NCI-H146 treated with DMSO at 0.1 percent for 48 hours (cell line): ENCODE results near the gene HLA-G.

Experiments used
- DNase-seq: peaks from one replicate; lab custom pipeline; 2025; ENCODE audit not compliant: unreplicated experiment; lab: John Stamatoyannopoulos, UW

Gene HLA-G

DNA sequence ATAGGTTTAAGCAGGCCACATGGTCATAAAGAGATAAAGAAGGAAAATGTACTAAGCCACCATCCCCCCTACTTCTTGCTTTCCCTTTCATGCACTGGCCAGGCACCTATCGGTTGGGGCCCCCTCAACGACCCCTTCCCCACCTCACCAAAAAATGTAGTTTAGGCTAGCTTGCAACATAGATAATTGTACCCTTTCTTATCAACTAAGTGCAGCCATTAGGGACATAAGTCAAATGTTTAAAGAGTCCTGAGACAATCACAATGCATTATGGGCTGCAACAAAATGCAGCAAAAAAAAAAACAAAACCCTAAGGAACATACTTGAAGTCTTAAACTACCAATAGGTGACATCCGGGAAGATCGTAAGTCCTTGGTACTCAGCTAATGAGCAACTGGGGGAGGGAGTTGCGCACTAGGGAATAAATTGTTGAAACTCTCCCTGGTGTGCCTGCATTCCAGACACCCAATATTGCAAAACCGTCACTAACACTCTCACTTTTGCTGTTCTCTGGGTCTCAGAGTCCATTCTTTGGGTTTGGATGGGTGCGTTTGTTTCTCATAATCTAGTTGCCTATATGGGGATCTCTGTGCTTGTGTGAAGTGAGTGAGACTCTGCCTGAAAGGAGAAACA lies 12.4 kb upstream of the HLA-G start:
- DNase-seq: no peak

DNA sequence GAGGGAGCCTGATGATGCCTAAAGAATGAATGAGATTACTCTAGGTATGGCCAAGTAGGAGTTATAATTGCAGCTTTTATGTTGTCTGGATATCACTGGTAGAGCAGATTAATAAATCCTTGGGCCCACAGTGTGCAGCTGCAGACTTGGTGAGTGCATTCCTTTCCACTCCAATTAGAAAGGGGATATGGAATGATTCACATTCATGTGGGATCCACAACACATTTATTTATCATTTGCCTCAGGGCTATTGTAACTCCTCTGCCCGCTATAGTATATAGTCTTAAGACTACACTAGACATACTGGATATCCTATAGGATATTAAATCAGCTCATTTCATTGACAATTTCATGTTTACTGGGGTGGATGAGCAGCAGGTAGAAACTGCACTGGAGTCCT lies 11.6 kb upstream of the HLA-G start:
- DNase-seq: no peak

DNA sequence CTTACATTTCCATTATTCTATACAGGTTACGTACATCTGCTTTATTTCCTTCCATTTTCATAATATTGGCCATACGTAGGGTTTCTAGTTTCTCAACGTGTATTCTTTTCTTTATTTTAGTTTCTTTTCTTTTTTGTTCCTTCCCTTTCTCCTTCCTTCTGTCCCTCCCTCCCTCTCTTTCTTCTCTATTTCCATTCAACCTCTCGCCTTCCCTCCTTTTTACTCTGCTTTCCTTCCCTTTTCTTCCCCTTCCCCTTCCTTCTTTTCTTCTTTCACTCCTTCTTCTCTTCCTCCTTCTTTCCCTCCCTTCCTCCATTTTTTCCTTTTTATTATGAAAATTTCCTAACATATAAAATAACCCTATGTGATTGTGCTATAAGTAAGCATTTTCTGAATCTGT lies 8.7 kb upstream of the HLA-G start:
- DNase-seq: no peak

DNA sequence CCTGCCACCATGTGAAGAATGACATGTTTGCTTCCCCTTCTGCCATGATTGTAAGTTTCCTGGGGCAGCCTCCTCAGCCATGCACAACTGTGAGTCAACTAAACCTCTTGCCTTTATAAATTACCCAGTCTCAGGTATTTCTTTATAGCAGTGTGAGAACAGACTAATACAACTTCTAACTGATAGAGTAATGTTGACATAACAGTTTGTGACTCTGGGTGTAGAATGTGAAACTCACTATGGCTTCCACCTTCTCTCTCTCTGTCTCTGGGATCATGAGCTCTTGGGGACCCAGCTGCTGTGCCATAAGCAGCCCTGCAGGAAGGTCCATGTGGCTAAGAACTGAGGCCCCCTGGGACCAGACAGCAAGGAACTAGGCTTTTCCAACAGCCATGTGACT lies 3.5 kb upstream of the HLA-G start:
- DNase-seq: no peak

DNA sequence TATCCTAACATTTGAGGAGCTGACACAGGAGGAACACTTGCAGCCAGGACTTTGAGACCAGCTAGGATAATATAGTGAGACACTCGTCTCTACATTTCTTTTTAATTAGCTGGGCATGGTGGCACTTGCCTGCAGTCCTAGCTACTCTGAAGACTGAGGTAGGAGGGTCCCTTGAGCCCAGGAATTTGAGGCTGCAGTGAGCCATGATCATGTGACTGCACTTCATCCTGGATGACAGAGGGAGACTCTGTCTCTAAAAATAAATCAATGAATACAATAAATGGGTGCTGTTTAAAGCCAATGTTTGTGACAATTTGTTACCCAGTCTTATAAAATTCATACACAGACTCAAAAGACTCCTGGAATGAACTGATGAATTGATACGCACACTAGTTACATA lies 1.8 kb upstream of the HLA-G start:
- DNase-seq: no peak

DNA sequence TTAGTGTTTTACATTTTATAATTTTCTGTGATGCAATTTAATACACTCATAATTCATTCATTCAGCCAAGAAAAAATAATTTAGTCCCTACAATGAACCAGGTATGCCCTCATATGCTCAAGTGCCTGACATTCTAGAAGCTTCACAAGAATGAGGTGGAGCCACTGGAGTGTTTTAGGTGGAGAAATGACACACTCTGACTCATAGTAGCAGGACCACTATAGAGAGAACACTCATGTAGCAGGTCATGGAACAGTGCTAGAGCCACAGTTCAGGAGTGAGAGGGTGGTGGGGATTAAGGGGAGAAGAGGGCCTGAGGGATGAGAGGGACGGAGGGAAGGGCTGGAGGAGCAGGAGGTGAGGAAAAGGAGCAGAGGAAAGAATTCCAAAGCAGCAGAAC lies 1.4 kb upstream of the HLA-G start:
- DNase-seq: no peak

DNA sequence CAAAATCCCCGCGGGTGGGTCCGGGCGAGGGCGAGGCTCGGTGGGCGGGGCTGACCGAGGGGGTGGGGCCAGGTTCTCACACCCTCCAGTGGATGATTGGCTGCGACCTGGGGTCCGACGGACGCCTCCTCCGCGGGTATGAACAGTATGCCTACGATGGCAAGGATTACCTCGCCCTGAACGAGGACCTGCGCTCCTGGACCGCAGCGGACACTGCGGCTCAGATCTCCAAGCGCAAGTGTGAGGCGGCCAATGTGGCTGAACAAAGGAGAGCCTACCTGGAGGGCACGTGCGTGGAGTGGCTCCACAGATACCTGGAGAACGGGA lies 809 bp downstream of the HLA-G start:
- DNase-seq: no peak

DNA sequence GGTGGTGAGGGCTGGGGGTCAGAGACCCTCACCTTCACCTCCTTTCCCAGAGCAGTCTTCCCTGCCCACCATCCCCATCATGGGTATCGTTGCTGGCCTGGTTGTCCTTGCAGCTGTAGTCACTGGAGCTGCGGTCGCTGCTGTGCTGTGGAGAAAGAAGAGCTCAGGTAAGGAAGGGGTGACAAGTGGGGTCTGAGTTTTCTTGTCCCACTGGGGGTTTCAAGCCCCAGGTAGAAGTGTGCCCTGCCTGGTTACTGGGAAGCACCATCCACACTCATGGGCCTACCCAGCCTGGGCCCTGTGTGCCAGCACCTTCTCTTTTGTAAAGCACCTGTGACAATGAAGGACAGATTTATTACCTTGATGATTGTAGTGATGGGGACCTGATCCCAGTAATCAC lies 2.1 kb downstream of the HLA-G start:
- no peak for DNase-seq

DNA sequence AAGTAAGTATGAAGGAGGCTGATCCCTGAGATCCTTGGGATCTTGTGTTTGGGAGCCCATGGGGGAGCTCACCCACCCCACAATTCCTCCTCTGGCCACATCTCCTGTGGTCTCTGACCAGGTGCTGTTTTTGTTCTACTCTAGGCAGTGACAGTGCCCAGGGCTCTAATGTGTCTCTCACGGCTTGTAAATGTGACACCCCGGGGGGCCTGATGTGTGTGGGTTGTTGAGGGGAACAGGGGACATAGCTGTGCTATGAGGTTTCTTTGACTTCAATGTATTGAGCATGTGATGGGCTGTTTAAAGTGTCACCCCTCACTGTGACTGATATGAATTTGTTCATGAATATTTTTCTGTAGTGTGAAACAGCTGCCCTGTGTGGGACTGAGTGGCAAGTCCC lies 2.8 kb downstream of the HLA-G start:
- no peak for DNase-seq

DNA sequence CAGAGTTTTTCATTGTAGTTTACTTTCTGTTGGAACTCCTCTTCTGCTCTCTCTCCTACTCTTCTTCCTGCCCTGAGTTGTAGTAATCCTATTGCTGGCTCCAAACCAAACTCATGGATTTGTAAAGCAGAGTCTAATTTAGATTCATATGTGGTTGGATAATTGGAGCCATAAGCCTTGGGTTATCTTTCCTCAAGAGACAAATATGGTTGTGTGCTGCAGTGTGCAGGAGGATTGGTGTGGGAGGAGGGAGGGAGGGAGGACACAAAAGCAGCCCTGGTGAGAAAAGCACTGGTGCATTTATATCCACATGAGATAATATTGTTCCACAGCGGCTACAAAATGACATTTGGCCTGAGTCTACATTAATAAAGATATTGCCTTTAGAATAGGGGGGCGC lies 4.2 kb downstream of the HLA-G start:
- DNase-seq: no peak

DNA sequence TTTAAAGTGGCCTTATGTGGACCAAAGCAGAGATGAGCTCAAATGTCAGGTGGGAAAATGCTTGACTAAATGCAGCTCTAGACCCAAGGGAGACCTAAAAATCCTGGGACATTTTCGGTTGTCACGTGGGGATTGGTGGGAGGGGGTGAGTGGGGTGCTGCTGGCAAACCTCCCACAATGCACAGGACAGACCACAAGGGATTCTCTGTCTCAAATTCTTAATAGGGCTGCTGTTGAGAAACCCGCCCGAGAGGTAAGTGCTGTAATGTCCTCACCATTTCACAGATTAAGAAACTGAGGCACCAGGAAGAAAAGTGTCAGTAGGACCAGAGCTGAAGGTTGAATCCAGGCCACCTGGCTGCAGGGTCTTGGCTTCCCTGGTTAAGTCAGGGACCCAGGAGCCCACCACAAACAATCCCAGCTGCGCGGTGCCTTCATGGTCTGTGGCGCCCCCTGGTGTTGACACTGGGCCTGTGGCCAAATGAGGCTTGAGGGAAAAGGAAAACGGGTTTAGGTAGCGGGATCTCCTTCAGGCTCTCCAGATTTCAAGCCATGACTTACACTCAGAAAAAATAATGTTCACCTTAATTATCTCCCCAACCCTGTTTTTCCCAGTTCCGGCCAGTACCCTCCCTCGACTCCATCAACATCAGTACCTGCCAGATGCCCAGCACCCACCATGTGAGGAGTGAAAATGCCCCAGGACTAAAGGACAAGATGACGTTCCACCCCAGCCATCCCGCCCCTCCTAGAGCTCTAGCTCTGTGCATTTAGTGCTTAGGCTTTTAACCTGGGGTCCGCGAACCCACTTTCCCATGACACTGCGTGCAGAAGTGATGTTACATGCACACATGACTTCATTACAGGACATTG lies 7.2 kb downstream of the HLA-G start:
- DNase-seq: no peak

DNA sequence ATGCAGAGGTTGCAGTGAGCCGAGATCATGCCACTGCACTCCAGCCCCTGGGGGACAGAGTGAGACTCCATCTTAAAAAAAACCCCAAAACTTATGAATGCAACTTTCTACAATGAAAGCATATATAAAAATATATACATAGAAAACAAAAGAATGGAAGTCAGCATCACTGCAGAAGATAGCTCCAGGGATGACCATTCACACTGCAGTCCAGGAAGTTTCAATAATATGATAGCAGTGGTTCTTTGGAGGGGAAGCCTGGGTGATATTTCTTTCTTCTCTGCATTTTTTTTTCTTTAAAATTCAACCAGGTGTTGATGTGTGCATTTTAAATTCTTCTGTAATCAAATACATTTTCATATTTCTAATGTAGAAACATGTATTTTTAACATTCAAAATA lies 12.3 kb downstream of the HLA-G start:
- DNase-seq: no peak

DNA sequence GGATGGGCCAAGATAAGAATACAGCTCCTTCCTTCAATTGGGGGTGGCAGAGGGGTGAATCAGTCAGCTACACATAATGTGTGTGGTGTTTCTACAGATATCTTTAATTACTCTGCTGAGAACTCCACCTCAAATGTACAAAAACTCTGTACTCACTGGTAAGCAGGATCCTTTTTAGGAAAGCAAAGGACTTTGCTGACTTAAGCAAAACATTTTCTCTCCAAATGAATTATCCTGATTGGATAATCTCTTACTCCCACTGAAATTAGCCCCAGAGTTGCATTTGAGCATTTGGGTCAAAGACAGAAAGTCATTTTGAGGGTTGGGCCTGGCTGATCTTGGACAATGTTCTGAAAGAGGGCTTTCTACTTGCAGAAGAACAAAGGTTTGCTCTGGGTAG lies 13.4 kb downstream of the HLA-G start:
- no peak for DNase-seq

DNA sequence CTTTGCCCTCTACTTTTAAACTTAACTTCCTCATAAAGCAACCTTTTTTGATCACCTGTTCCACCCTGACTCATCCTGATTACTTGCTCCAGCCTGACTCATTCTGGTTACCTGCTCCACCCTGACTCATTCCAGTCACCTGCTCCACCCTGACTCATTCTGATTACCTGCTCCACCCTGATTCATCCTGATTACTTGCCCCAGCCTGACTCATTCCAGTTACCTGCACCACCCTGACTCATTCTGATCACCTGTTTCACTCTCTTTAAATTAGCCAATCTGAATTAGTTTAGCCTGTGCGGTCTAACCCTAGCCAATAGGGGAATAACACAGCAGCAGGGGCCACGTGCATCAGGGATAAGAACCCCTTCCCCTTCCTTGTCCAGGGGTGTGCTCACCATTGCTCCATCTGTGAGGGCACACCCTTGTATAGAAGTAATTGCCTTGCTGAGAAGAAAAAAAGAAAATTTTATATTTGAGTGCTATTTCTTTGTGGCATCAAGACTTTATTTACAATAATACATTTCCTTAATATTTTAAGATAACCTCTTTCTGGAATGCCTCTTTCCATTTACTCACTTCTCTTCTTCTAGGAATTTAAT lies 17.9 kb downstream of the HLA-G start:
- DNase-seq: no peak

DNA sequence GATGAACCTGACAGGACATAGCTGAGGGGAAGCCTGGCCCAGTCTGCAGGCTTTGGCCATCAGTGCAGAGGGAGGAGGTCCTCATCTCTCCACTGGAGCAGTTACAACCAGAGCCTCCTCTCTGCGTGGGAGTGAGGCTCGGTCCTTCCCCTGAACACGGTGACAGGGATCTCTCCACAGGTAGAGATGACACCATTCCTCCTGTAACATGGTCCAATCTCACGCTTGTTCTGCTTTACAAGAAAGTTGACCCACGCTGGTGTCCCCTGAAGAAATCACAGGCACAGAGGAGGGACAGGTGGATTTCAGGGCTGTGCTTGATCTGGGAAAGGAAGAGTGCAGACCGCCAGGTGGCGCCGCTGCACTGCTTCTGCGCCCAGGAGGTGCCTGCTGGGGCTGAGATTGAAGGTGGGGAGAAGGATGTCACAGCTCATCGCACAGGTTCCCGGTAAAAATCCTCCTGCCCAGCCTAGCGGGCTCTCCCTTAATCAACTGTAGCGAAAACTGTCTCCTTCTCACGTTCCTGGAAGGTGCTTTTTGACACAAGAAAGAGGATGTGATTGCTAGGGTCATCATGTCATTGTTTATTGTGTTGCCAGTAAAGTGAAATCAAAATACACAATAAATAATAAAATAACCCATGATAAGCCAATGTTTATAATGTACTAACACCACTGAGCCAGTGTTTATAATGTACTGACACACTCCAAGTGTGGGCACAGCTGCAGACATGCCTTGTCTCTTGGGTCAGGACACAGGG lies 20.4 kb downstream of the HLA-G start:
- DNase-seq: peak; percentile 38

DNA sequence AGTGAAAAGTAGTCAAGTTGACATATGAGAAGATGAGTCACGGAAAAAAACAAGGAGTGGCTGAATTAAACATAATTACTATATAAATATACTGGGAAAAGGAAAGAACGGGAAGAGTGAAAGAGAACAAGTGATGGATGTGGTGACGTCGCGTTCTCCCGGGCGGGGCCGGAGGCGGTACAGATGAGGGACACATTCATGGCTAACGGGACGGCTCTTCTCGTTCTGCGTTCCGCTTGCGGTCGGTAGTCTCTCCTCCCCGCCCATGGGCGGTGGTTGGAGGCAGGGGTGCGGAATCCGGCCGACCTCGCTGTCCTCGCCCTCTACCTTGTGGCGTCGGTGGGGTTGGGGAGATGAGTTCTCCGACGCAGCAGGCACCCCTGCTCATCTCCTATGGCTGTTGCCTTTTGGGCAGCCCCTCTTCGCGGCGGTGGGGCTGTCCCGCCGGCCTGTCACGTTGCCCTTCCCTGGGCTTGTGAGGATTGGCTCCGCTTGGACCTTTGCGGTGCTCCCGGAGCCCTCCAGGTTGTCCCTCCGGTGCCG lies 22.5 kb downstream of the HLA-G start:
- peak; percentile 12 for DNase-seq

DNA sequence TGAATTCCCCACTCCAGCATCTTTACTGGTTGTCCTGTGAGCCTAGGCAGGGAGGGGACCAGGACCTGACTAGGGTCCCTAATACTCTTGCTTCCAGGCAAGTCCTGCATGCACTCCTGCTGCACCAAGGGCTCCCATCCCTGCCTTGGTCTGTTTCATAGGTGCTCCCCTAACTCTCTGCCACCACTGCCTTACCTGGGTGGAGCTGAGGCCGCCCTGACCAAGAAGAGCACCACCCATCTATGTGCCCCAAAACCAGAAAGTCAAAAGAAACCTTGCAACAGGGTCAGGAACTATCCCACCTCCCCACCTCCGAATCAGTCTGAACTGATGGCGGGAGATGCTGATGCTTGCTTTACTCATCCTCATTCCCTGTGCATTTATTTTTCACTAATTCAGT lies 23.6 kb downstream of the HLA-G start:
- no peak for DNase-seq

DNA sequence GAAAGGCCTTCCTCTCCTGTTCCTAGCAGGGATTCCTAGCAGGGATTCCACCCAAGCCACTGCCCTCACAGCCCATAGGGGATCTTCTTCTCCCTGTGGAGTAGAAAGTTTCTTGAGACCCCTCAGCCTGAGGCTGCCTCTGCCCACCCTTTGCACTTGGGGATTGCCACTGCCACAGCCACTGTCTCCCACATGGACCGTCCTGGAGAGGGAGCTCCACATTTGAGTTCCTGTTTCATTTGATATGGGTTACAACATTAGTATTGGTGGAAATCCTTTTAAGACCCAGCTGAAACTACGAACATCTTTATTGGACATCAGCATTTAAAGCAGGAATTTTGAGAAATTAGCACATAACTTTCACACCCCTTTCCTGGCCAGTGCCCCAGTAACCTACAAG lies 25.6 kb downstream of the HLA-G start:
- no peak for DNase-seq

DNA sequence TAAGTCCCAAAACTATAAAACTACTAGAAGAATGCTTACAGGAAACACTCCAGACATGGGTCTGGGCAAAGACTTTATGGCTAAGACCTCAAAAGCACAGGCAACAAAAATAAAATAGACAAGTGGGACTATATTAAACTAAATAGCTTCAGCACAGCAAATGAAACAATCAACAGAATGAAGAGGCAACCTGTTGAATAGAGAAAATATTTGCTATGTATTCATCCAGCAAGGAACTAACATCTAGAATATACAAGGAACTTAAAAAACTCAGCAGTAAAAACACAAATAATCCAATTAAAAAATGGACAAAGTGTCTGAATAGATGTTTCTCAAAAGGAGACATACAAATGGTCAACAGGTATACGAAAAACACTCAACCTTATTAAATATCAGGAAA lies 30.4 kb downstream of the HLA-G start:
- no peak for DNase-seq

DNA sequence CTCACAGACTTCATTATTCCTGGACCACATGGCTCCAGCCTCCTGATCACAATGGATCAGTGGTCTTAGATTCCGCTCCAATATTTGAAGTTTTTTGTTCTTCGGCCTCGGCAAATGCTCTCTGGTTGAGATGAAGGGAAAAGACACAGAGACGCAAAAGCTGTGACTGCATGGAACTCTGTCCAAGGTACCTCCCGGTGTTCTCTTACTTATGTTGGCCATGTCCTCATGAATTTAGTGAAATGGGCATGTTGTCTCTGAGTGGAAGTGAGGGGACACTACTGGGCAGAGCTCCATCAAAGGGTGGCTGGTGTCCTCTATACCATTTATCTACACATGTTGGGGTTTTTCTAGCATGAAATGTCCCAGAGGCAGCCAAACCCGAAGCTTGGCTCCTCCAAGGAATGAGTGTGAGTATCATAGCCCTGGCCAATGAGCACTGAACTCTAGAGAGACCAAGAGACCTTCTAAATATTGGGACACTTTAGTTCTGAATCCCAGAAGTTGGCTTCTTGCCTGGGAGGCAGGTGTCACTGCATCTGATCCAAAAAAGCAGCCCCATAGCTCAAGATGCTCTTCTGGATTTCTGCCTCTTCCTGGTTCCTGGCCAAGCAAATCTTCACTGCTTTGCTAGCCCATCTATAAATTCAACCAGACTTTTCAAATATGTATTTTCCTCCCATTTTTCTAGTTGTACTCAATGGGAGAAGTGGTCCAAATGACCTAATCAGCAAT lies 34.1 kb downstream of the HLA-G start:
- no peak for DNase-seq
